ENCODE results near the gene TMEM244. TPM values are rescaled to one million over a fixed set of nuclear protein-coding genes. Genes with fewer than 3 reads are reported as not detected.

Gene TMEM244
- total and polyA plus RNA-seq, 2 donors (not counting 3 experiments of a cell fraction or from before 2014, with no cell fraction given) = not detected

DNA sequence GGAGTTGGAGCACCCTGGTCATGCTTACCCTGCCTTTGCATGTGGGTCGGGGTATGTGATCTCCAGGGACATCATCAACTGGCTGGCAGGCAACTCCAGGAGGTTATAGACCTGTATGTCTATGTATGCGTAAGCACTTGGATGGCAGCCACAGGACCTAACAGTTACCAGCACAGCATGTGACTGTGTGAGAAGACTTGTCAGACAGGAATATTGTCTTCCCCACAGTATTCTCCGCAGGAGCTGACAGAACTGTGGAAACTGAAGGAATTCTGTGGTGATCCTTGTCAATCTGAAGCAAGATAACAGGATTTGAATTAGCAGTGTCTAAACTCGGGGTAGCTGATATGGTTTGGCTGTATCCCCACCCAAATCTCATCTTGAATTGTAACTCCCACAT lies 59.2 kb downstream of the TMEM244 start:
- POLR2A ChIA-PET = no interaction called here
- no peak for FAIRE-seq

More for the DNA sequence above, 59.2 kb downstream of the TMEM244 start:
- Histone ChIP-seq H2AFZ (ENCODE audit: low read depth, low read length) (no peak overlapping the region), H3K4me3 (replicated peaks in 1 of 3; ENCODE audit: insufficient read depth in 1 of 3, low read depth in 1 of 3, low read length in 3 of 3) (no peak overlapping the region), H4K20me1 (replicated peaks; ENCODE audit: control insufficient read depth, extremely low read depth, insufficient read depth, low read length) (no peaks in the 10 kb centered on the region), H3K4me2 (ENCODE audit: insufficient read depth, low read length) (no peak overlapping the region), H3K4me1 (ENCODE audit: control insufficient read depth, extremely low read depth, insufficient read depth, low read length) (no peaks in the 10 kb centered on the region), H3K27me3 (ENCODE audit: control insufficient read depth in 2 of 2, insufficient read depth in 2 of 2, low read length in 2 of 2) (peaks cover 5 to 14% of the 10 kb centered on the region in 2 experiments), H3K9me3 (replicated peaks; ENCODE audit: control insufficient read depth, insufficient read depth, low read length) (no peaks in the 10 kb centered on the region), H3K36me3 (ENCODE audit: control insufficient read depth in 2 of 2, extremely low read depth in 1 of 2, insufficient read depth in 2 of 2, low read length in 2 of 2) (no peaks in the 10 kb centered on the region), H3K9me1 (replicated peaks; ENCODE audit: control insufficient read depth, extremely low read depth, insufficient read depth, low read length) (no peaks in the 10 kb centered on the region), H3K79me2 (ENCODE audit: control insufficient read depth, insufficient read depth, low read length) (no peaks in the 10 kb centered on the region), H3K27ac (ENCODE audit: insufficient read depth, low read depth, low read length) (no peak overlapping the region), H3K9ac (replicated peaks; ENCODE audit: extremely low read depth, insufficient read depth, low read length) (no peak overlapping the region)
- no TSS peak for BruUV-seq (replicated peaks)
- CTCF ChIA-PET = no interaction called here
- no peak for TF ChIP-seq POLR2AphosphoS5 (IDR thresholded peaks at IDR 0.05; ENCODE audit: insufficient read depth, low read depth, low read length)
- TF ChIP-seq EZH2 (IDR thresholded peaks at IDR 0.05; ENCODE audit: borderline replicate concordance, low read depth, low read length, severe bottlenecking) = no peak
- TF ChIP-seq JUN (IDR thresholded peaks at IDR 0.05; ENCODE audit: borderline replicate concordance, insufficient read depth, insufficient read length, low read depth) = no peak
- no peak for TF ChIP-seq MYC (IDR thresholded peaks at IDR 0.05; ENCODE audit: low read depth, low read length)
- TF ChIP-seq, protein P1, sequence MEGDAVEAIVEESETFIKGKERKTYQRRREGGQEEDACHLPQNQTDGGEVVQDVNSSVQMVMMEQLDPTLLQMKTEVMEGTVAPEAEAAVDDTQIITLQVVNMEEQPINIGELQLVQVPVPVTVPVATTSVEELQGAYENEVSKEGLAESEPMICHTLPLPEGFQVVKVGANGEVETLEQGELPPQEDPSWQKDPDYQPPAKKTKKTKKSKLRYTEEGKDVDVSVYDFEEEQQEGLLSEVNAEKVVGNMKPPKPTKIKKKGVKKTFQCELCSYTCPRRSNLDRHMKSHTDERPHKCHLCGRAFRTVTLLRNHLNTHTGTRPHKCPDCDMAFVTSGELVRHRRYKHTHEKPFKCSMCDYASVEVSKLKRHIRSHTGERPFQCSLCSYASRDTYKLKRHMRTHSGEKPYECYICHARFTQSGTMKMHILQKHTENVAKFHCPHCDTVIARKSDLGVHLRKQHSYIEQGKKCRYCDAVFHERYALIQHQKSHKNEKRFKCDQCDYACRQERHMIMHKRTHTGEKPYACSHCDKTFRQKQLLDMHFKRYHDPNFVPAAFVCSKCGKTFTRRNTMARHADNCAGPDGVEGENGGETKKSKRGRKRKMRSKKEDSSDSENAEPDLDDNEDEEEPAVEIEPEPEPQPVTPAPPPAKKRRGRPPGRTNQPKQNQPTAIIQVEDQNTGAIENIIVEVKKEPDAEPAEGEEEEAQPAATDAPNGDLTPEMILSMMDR (IDR thresholded peaks at IDR 0.05; ENCODE audit: extremely low read depth in 1 of 2, insufficient read depth in 1 of 2, low read depth in 1 of 2, low read length in 2 of 2) = no peak
- TF ChIP-seq FOS (IDR thresholded peaks at IDR 0.05; ENCODE audit: borderline replicate concordance, insufficient read depth, low read length) = no peak
- TF ChIP-seq GATA2 (IDR thresholded peaks at IDR 0.05; ENCODE audit: insufficient read depth, insufficient read length, low read depth, low read length) = no peak
- no peak for TF ChIP-seq POLR2A (IDR thresholded peaks at IDR 0.05; ENCODE audit: low read depth, low read length)
- no peak for TF ChIP-seq MAX (IDR thresholded peaks at IDR 0.05; ENCODE audit: insufficient read depth, insufficient read length)
- dilution Hi-C loops (cut with MboI; ENCODE audit: extremely low pct_ligation_motif_present, low sequenced_read_pairs) = no loop called here
- DNase-seq (ENCODE audit: low read depth, low spot score) = no peak
- intact Hi-C loops (cut with micrococcal nuclease) = no loop called here

Measured in endothelial cell of umbilical vein (primary cell).